ENCODE data around the gene RNF144A. TPM values are rescaled to one million over a fixed set of nuclear protein-coding genes. Genes with fewer than 3 reads are reported as not detected.

RNF144A gene
- total RNA-seq, 1 experiment from 2014 or later = 9.5 TPM

- BruUV-seq (replicated peaks) = no TSS peak
- no peak overlapping the region for H3K27ac ChIP-seq (ENCODE audit: low read length)
- peaks cover 12% of the 10 kb centered on the region; the same call in 1 of the 2 replicates for H3K79me2 ChIP-seq (ENCODE audit: low read length)
- H3K9me2 ChIP-seq (replicated peaks; ENCODE audit: low read length) = no peaks in the 10 kb centered on the region
- ChIA-PET POLR2A (ENCODE audit: unreplicated experiment) (interaction anchor here (0.5 kb wide), 1 partner anchor 9 kb away, joined by 4 read pairs; no protein-coding TSS in a partner anchor), CTCF (no interaction called here)
- no peaks in the 10 kb centered on the region for H3F3A ChIP-seq (ENCODE audit: low read length, unreplicated experiment)
- H3K9me3 ChIP-seq (ENCODE audit: low read length) = no peaks in the 10 kb centered on the region
- peaks cover 24% of the 10 kb centered on the region; the same call in 1 of the 2 replicates for H3K4me1 ChIP-seq (ENCODE audit: insufficient read depth, low read length)
- H3K36me3 ChIP-seq (ENCODE audit: low read depth, low read length) = no peaks in the 10 kb centered on the region
- H3K9ac ChIP-seq (ENCODE audit: low read length) = no peak overlapping the region
- intact Hi-C loops (cut with micrococcal nuclease) = no loop called here
- H3K4me2 ChIP-seq (ENCODE audit: low read length) = no peak overlapping the region
- H3K4me3 ChIP-seq (ENCODE audit: low read length) = no peak overlapping the region
- ATAC-seq (no peak), DNase-seq (no peak)
- no peak overlapping the region for H2AFZ ChIP-seq (ENCODE audit: low read length)
- TF ChIP-seq EZH2 (IDR thresholded peaks at IDR 0.05; ENCODE audit: low read length, unreplicated experiment) = no peak
- TF ChIP-seq CTCF (conservative IDR thresholded peaks at IDR 0.05; ENCODE audit: low read depth, low read length) = no peak
- peaks cover 8% of the 10 kb centered on the region; the same call in 1 of the 2 replicates for H4K20me1 ChIP-seq (ENCODE audit: low read length)
- no peaks in the 10 kb centered on the region for H3K27me3 ChIP-seq (ENCODE audit: low read length)
Measured at GRCh38 chr2:6924101-6924923, 7.1 kb downstream of the RNF144A start.

GRCh38 chr2:6924924-6925409, 7.8 kb downstream of the RNF144A start:
- H3K4me1 ChIP-seq (ENCODE audit: insufficient read depth, low read length) = peaks cover 23% of the 10 kb centered on the region; the same call in 1 of the 2 replicates
- H3K27ac ChIP-seq (ENCODE audit: low read length) = no peak overlapping the region
- no peaks in the 10 kb centered on the region for H3K9me2 ChIP-seq (replicated peaks; ENCODE audit: low read length)
- intact Hi-C loops (cut with micrococcal nuclease) = no loop called here
- no peak overlapping the region for H3K9ac ChIP-seq (ENCODE audit: low read length)
- H3K79me2 ChIP-seq (ENCODE audit: low read length) = peaks cover 6% of the 10 kb centered on the region; the same call in 1 of the 2 replicates
- H3K36me3 ChIP-seq (ENCODE audit: low read depth, low read length) = no peaks in the 10 kb centered on the region
- no peaks in the 10 kb centered on the region for H3F3A ChIP-seq (ENCODE audit: low read length, unreplicated experiment)
- H4K20me1 ChIP-seq (ENCODE audit: low read length) = peaks cover 4% of the 10 kb centered on the region; the same call in 1 of the 2 replicates
- POLR2A ChIA-PET (ENCODE audit: unreplicated experiment) = interaction anchor here (0.5 kb wide), 1 partner anchor 10 kb away, joined by 4 read pairs; no protein-coding TSS in a partner anchor
- no peak overlapping the region for H3K4me2 ChIP-seq (ENCODE audit: low read length)
- no peaks in the 10 kb centered on the region for H3K27me3 ChIP-seq (ENCODE audit: low read length)
- H3K4me3 ChIP-seq (ENCODE audit: low read length) = no peak overlapping the region
- DNase-seq (no peak), ATAC-seq (no peak)
- H2AFZ ChIP-seq (ENCODE audit: low read length) = no peak overlapping the region
- CTCF ChIA-PET = no interaction called here
- no TSS peak for BruUV-seq (replicated peaks)
- TF ChIP-seq EZH2 (IDR thresholded peaks at IDR 0.05; ENCODE audit: low read length, unreplicated experiment) = no peak
- TF ChIP-seq EZH2phosphoT487 (IDR thresholded peaks at IDR 0.05; ENCODE audit: borderline replicate concordance, low read length) = no peak
- TF ChIP-seq CTCF (conservative IDR thresholded peaks at IDR 0.05; ENCODE audit: low read depth, low read length) = no peak
- no peaks in the 10 kb centered on the region for H3K9me3 ChIP-seq (ENCODE audit: low read length)
